HG03571 (cell line): ENCODE results near the gene EPHB1.

Experiments
- ATAC-seq: cut with Tn5 transposase; IDR thresholded peaks from one replicate; pipeline ENCODE4 v1.9.1; 2021; ENCODE audit not compliant: unreplicated experiment

Gene EPHB1

GRCh38 chr3:135181408-135181807, 386.3 kb downstream of the EPHB1 start:
- ATAC-seq: no peak

GRCh38 chr3:135182364-135182998, 387.4 kb downstream of the EPHB1 start:
- no peak for ATAC-seq

- no peak for ATAC-seq
Observed at GRCh38 chr3:135190658-135191057, 395.6 kb downstream of the EPHB1 start.

DNA sequence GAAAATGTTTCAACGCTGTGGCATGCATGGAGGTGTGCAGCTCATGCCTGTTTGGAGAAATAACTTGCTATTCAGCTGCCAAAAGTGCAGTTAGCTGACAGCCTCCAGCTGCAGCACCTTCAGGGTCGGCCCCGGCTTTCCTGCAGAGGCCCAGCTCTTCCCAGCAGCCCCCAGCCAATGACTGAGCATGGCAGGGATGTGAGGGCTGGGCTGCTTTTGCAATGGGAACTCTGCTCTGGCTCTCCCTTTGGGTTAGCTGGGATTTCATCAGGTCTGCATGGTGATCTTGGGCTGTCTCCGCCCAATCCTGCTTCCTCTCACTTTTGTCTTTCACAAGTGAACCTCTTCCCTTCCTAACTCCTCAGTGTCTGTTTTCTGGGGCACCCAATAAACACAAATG, 396.6 kb downstream of the EPHB1 start:
- no peak for ATAC-seq

GRCh38 chr3:135192929-135193328, 397.9 kb downstream of the EPHB1 start:
- ATAC-seq: no peak

DNA sequence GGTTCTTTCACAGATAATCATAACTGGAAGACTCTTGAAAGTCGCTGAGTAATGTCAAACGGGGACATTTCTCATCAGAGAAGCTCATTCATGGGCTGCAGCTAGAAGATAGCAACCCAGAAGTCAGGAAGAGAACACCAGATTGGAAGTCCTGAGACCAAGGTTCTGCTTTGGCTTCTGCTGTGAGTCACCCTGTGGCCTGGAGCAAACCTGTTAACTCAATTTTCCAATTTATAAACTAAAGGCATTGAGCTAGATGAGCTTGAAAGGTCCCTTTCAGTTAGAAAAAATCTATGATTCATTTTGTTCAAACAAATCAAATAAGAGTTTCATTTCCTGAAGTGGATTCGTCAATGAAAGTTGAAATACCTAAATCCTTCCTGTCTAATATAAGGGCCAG, 402.2 kb downstream of the EPHB1 start:
- ATAC-seq: no peak

DNA sequence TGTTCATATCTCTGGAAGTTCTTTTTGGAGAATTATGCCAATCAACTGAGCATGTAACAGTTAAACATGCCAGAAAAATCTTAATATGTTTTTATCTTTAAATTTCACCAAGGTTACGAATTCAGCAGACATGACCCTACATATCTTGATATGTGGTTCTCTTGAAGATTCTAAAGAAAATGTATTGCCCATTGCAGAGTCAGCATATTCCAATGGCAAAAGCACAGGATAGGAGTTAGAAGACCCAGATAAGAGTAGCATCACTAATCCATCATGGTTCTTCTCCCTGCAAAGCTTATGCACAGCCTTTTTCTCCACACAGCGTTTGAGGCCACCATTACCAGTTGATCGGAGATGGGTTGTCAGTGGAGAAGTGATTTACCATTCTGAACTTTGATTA, 402.8 kb downstream of the EPHB1 start:
- ATAC-seq: no peak

DNA sequence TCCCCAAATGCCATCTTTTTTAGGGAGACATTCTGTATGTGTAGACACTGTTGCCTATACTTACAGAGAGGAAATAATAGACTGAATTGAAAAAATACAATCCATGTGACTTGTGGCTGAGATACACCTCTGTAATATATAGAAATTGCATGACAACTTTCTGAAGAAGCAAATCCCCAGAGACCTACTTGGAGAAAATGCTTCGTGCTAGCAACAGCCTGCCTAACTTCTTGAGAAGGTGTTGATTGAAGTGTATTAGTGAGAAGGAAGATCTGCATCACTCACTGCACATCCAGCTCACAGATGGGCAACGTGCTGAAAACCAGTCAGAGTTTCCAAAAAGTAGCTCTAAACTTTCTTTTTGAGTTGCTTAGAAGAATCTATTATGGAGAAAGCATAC, 404.1 kb downstream of the EPHB1 start:
- ATAC-seq: no peak

DNA sequence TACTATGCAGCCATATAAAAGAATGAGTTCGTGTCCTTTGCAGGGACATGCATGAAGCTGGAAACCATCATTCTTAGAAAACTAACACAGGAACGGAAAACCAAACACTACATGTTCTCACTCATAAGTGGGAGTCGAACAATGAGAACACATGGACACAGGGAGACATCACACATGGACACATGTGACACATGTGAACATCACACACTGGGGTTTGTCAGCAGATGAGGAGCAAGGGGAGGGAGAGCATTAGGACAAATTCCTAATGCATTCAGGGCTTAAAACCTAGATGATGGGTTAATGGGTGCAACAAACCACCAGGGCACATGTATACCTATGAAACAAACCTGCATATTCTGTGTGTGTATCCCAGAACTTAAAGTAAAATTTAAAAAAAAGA, 408.0 kb downstream of the EPHB1 start:
- ATAC-seq: no peak

- ATAC-seq: no peak
Observed at GRCh38 chr3:135213213-135213612, 418.2 kb downstream of the EPHB1 start.

GRCh38 chr3:135213822-135214221, 418.8 kb downstream of the EPHB1 start:
- ATAC-seq: no peak

DNA sequence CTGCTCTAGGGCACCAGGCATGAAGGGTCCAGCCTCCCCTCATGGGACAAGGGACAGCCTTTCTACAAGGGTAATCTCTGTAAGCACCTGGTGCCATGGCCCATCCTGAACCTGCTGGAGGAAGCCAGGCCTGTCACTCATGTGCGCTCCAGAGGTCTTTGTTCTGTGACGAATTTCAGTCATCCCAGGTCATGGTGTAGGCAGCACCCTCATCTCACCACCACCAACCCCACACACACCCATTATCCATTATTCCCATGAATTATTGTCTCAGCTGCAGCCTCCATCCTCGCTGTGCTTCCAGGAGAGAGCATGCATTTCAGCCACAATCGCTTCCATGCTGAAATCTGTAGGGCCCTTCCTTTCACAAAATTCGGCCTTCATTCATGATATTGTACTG, 419.3 kb downstream of the EPHB1 start:
- no peak for ATAC-seq

DNA sequence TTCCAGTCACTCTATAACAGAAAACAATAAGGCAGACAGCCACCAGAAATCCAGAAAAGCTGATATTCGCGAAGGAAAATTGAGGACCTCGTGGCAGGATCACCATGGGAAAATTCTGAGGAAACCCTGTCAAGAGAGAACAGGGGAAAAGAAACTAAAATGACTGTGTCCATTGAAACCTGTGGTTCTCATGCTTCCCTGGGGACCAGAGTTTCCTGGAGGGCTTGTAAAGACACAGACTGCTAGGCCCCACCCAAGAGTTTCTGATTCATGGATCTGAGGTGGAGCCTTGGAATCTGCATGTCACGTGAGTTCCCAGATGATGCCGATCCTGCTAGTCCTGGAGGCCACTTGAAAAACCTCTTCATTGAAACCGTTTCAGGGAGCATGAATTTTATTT, 420.5 kb downstream of the EPHB1 start:
- no peak for ATAC-seq

DNA sequence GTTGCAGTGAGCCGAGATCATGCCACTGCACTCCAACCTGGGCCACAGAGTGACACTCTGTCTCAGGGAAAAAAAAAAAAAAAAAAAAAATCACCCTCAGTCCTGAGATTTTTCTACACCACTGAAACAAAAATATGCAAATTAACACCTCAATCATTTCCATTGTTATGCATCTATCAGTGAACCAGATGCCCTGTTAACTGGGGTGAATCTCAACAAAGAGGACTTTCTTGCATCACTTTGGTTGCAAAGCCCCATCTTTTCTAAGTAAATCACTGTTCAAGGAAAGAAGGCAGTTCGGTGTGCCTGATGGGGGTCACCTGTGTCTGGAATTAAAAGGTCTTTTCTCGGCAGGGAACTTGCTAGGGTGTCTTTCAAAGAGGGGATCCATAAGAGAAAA, 421.6 kb downstream of the EPHB1 start:
- no peak for ATAC-seq

- ATAC-seq: no peak
Observed at GRCh38 chr3:135217730-135218129, 422.7 kb downstream of the EPHB1 start.

DNA sequence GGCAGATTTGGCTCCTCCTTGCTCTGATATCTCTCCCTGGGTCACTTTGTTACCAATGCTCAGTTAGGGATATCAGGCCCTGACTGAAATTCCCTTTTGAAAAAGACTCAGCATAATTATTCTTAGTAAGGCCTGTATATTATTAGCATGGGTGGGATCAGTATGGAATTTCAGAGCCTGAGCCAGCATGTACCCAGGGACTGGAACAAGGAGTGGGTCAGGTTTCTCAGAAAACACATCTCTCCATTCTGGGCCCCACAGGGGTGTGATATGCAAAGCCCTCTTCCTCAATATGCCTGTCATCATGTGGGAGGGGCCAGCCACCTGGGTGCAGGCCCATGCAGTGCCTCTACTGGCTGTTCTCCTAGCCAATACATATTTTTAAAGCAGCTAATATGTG, 423.2 kb downstream of the EPHB1 start:
- ATAC-seq: no peak

GRCh38 chr3:135218782-135219181, 423.7 kb downstream of the EPHB1 start:
- ATAC-seq: no peak

DNA sequence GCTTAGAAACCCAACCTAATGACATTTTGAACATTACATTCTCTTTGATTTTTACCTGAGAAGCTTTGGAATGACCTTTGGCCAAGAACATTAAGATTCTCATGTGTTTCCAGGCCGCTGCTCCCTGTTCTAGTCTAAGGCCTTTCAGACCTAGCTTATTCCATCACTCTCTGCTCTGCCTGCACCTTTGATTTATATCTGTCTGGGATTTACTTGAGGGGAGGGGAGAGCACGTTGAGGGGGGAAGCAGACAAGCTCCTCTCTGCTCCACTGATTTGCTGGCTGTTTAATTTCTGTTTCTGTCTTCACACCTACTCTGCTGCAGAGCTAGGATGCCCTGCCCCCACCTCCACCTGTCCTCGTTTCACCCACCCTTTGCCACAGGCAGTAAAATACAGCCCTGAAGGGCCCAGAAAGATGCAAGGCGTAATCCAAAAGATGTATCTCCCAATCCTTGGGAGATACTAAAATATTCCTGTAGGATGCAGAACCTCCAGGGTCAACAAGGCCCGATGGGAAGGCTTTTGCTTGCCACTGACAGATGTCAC, 429.8 kb downstream of the EPHB1 start:
- ATAC-seq: no peak

- peak; percentile 64 for ATAC-seq
Observed at GRCh38 chr3:135226057-135226456, 431.0 kb downstream of the EPHB1 start.

- ATAC-seq: no peak
Observed at GRCh38 chr3:135228201-135228600, 433.1 kb downstream of the EPHB1 start.

- no peak for ATAC-seq
Observed at GRCh38 chr3:135229018-135229495, 434.0 kb downstream of the EPHB1 start.

DNA sequence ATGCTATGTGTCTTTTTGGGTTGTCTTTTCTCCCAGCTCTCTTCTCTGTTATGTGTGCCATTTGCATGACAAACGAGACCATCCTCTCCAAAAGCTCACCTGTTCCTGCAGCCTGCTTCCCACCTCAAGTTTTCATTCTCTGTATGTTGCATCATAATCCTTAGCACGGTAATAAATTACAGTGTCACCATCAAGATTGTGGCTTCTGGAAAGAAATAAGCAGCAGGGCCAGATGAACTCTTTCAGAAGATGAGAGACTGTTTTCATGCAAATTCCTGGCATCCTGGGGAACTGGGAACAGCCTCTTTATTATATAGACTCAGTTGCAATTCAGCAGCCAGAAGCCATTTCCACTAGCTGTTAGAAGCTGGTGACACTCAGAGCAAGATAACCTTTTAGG, 436.7 kb downstream of the EPHB1 start:
- no peak for ATAC-seq

DNA sequence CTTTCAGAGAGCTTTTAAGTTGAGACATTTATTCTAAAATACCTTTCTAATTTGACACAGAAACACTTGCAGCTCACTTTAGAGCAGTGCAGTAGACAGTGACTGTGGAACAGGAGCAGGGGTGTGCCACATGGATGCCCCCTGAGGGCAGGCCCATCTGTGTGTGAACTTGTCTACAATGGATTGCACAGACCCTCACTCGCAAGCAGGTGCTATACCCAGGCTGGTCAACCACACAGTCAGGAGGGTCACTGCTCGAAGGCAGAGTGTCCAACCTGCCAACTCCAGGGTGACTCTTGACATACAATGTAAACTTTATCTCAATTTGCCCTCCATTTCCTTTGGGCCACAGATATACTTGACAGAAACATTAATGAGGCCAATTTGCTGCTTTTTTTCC, 437.2 kb downstream of the EPHB1 start:
- ATAC-seq: no peak
